GM18951 (cell line): ENCODE results near the gene P2RX3.

Experiments
- POLR2A ChIP-seq: IDR thresholded peaks from 4 replicates; pipeline ENCODE4 v1.6.1; 2011; ENCODE audit warnings: mild to moderate bottlenecking; ENCODE audit not compliant: insufficient read length, insufficient read depth; ENCODE audit errors: extremely low read depth
- in situ Hi-C: fragments of 300-500 bp; cut with MboI; formaldehyde crosslinking; loops from one replicate; pipeline ENCODE4 v1.12.0; 2022; ENCODE audit warnings: low sequenced_read_pairs, mixed read lengths, inconsistent platforms; ENCODE audit not compliant: unreplicated experiment

Gene P2RX3

DNA sequence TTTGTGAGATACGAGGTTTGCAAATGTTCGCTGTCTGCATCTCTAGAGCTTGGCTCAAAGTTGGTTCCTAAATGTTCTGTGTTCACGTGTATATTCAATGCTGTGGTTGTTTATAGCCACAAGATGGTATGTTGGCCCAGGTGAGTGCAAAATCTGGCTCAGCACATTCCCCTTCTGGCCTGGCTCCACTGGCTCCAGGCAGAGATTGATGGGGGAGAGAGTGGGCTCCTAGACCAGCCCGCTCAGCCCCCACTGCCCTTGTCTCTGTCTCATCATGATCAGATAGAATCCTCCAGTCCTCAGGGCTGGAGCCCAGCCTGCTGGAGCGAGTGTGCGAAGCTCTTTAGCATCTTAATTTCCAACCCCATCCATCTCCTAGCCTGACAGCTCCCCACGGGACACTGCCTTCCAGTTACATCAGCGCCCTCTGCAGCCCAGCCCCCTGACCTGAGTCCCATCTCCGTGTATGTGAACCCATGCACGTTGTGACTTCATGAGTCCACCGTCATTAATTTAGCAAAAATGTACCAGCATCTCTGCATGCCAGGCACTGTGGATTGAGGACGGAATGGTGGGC lies 2.0 kb downstream of the P2RX3 start:
- TF ChIP-seq POLR2A: no peak
- in situ Hi-C loops: no loop called here

DNA sequence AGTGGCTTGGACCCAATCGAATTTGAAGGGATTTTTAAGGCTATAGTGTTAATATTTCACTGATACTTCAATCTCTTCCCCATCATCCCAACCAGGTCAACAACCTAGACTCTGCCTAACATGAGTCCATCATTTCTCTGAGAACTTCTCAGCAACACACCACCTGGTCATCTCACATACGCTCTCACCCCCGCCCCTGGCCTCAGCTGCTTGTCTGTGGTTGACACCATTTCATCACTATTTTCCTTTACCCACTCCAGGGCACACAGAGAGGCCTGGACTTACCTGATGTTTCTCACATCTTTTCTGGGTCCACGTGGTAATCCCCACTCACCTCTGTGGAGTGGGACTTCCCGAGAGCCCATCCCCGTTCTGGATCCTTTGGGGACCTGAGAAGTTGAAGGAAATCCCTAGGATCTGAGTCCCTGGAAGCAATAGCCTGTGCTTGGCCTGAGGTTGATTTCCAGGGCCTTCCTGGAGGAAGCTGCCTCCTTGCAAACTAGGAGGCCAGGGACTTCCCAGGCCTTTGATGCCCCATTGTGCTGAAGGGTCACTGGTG lies 3.2 kb downstream of the P2RX3 start:
- no peak for TF ChIP-seq POLR2A
- in situ Hi-C loops: no loop called here

DNA sequence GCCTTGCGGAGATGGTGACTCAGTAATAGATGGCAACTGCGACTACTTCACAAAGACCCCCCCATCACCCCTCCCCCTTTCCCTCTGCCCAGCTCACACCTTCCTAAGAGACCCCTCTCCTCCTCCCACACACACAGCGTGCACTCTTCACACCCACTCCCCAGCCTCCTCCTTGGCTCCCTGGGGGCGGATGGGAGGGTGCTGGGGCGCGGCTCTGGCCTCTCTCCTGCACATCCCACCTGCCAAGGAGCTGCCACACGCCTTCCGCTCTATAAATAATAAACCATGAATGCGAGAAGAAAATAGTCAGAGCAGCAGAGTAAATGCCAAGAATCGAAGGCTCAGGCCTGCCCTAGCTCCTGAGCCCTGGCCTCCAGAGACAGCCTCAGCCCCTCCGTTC lies 4.5 kb downstream of the P2RX3 start:
- TF ChIP-seq POLR2A: no peak
- in situ Hi-C loops: no loop called here

DNA sequence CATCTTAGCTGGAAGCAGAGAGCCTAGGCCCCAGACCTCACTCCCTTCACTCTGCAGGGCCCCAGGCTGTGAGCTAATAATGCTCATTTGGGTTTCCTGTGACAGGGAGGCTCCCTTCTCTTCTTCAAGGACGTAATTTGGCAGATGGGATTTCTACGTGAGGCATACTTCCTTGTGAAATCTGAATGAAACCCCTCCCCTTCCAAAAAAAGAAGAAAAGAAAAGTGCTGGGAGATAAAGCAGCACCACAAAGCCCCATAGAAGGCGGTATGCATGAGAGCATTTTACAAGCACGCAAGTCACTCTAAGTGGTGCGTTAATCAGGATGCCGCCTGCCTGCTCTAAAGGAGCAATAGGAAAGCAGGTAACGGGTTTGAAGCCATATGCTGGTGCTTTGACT lies 5.7 kb downstream of the P2RX3 start:
- TF ChIP-seq POLR2A: no peak
- in situ Hi-C loops: no loop called here

DNA sequence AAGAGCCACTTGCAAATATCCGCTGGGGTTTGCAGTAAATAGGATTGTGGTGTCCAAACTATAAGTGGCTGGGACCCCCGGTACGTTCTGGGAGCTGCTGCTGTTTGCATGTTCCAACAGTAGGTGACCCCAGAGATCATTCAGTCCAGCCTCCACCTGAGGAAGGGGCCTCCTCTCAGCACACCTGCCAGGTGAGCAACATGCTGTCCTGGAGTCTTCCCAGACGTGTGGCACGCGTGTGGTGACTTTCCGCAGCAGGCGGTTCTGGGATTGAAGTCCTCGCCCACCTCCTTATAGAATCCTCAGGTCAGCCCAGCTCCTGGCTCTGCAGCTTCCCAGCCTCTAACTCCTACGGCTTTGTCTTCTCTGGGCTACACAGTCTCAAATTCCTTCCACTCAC lies 6.7 kb downstream of the P2RX3 start:
- in situ Hi-C loops: no loop called here
- TF ChIP-seq POLR2A: no peak

DNA sequence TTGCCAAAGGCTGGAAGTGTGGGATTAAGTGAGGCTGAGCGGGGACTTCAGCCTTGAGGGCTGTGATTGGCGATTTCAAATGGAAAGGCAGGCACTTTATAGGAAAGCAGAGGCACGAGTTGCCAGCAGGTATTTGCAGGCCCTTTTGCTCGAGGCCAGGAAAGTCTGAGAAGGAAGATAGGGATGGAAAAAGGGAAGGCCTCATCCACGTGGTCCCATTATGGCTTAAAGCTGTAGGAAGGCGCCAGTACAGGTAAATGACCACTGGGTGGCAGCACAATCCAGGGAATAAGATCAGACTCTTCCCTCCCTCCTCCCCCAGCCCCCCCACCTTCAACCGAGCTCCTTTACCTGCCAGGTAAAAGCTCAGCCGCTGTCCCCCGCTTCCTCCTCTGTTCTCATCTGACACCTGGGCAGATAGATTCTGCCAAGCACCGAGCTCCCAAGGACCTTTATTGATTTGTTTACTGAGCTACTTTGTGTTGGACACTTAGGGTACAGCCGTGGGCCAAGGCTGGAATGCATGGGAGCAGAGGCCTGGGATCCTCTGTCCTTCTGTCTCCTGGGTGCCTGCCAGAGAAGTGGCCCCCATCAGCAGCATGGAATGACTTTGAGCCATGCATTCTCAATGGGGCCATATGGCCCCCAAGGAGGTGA lies 7.5 kb downstream of the P2RX3 start:
- in situ Hi-C loops: no loop called here

DNA sequence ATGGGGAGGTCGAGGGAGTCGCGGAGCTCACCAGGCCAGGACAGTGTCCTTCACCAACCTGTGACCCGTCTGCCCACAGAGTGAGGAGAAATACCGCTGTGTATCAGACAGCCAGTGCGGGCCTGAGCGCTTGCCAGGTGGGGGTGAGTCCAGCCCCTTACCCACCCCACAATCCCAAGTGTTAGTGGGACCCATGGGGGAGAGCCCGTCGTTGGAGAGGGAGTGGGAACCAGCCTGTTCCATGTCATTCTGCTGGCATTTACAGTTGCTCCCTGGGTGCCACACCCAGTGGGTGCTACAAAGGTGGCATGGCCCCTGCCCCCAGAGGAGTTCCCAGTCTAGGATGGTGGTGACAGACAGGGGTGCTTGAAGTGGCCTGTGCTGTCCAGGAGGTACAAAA lies 9.2 kb downstream of the P2RX3 start:
- no peak for TF ChIP-seq POLR2A
- in situ Hi-C loops: no loop called here

More for the DNA sequence above, 7.5 kb downstream of the P2RX3 start:
- TF ChIP-seq POLR2A: no peak

DNA sequence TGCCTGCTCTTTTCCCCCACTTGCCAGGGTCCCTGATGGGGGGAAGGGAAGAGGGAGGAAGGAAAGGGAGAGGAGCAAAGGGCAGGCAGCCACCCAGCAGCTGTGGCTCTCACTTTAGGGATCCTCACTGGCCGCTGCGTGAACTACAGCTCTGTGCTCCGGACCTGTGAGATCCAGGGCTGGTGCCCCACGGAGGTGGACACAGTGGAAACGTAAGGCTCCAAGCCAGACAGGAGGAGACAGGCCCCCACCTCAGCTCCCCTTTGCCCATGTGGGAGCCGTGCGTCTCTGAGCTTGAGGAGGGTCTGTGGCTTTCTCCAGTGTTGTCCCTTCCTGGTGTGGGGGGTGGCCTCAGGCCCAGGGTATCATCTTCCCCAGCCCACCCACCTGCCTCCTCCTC lies 9.9 kb downstream of the P2RX3 start:
- in situ Hi-C loops: no loop called here
- TF ChIP-seq POLR2A: no peak

DNA sequence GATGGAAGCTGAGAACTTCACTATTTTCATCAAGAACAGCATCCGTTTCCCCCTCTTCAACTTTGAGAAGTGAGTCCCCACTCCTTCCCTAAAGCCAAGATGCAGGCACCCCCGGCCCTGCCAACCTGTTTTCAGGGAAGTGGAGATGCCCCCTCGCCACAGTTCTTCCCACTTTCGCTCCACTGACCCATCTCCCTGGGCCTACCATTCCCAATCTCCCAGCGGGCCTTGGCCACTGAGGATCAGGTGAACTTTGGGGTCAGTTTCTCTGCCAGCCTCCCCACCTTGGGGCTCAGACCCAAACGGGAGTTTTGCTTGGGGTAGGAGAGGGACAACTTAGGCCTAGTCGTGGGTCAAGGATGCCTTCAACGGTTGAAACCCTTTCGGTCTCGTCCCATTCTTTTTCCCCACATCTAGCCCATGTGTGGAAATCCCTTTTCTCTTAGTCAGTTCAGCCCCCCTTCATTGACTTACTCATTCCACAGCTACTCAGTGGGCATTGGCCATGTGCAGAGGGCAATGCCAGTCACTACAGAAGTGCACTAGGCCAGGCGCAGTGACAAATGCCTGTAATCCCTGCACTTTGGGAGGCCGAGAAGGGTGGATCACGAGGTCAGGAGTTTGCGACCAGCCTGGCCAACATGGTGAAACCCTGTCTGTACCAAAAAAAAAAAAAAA lies 10.6 kb downstream of the P2RX3 start:
- in situ Hi-C loops: no loop called here
- TF ChIP-seq POLR2A: no peak

DNA sequence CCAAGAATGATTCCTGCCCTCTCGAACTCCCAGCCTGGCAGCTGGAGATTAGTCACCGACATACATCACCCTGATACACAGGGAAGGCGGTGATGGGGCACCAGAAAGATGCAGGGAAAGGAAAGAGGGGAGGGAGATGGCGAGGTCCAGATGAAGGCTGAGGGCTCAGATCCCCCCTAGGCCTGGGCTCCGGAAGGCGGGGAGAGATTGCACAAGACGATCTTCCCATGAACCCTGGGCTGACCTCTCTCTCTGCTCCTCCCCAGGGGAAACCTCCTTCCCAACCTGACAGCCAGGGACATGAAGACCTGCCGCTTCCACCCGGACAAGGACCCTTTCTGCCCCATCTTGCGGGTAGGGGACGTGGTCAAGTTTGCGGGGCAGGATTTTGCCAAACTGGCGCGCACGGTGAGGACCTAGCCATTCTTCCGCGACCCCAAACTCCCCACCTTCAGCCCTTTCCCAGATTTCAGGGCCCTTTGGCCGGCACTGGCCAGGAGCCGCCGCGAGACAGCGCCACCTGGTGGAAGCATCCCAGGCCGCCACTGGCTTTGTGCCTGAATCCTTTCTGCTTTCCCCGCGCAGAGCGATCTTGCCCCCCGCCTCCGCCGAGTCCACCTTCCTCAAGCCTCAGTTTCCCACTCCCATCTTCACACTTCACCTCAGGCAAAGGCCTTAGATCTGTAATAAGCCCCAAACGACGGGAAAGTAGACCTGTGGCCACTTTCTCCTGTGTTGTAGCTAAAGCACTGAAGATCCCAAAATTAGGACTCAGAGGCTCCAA lies 11.5 kb downstream of the P2RX3 start:
- no peak for TF ChIP-seq POLR2A
- in situ Hi-C loops: no loop called here

DNA sequence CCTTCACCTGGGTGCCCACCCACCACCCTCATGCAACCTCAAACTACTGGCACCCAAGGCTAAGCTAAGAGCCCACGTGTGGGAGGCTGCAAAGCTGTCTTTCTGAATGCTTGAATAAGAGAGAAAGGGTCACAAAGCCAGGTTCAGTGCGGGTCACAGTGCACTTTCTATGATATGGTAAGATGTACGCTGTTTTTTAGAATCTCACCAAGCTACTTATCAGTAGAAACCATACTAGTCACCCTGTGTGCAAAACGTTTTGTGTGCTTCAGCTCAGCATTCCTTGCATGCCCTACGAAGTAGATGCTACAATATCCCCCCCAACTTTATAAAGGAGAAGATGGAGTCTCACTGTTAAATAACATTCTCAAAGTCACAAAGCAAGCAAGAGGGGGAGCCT lies 14.9 kb downstream of the P2RX3 start:
- TF ChIP-seq POLR2A: no peak

DNA sequence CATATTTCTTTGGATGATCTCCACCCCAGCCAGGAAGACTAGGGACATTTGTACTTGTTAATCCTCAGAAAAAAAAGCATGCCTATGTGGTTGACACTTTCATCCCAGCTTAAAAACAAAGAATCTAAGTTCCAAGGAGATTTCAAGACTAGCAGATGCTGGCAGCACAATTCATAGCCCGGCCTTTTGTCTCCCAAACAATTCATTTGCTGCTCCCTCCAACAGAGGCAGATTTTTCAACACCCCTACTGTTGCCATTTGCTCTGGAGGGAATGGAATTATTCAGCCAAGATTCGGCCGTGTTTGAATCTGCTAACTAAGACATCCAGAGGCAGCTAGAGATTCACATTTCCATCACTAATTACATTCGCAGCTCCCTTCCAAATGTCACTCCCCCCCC lies 15.3 kb downstream of the P2RX3 start:
- in situ Hi-C loops: no loop called here
- no peak for TF ChIP-seq POLR2A

More for the DNA sequence above, 14.9 kb downstream of the P2RX3 start:
- in situ Hi-C loops: no loop called here

DNA sequence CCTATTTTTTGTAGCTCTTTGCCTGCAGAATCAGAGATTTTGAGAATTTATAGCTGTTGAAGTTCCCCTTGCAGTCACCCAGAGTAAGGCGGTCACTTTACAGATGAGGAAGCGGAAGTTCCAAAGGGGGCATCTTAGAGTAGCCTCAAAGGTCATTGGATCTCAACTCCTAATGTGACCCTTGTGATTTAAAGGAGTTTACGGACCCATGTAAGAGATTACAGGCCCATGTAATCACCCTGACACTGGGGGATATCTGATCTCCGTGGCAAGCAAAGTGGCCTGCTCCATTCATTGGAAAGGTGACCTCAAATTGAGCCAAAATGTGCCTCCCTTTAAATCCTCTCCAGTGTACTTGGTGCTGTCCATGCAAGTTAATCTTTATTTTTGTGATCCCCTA lies 15.7 kb downstream of the P2RX3 start:
- in situ Hi-C loops: no loop called here
- TF ChIP-seq POLR2A: no peak

DNA sequence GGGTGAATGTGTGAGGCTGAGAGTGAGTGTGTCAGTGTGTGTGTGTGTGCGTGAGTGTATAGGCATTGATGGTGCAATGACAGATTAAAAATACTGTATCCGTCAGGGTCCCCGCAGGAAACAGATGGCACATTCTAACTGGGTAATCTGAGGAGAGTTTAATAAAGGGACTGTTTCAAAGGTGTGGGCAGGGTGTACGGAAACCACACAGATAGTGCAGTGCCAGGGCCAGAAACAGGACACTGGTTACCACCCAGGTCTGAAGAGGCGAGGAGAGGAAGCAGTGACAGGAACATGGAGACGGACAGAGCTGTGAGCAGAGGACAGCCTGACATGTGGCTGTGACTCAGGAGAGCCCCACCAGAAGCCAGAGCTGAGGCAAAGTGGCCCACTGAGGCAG lies 16.5 kb downstream of the P2RX3 start:
- in situ Hi-C loops: no loop called here
- TF ChIP-seq POLR2A: no peak

DNA sequence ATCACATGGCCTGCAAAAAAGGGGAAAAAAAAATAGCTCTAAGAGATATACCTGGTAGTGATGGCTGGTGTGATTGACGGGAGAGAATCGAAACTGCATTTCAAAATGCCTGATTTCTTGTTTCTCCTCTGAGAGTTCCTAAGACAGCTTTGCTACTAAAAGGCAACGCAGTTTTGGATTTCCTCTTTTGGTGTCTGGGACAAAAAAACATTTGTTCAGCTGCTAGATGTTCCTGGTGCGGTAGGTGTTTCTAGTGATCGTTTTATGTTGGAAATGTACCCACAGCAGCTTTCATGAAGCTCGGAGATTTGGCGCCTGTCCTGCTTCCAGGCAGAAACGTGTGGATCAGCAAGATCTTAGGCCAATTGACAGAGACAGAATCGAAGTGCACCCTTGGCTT lies 18.1 kb downstream of the P2RX3 start:
- no peak for TF ChIP-seq POLR2A
- in situ Hi-C loops: no loop called here
